DOHH2 (cell line): Measurements from ENCODE around the gene CPLX1.

Experiments
- H3F3A ChIP-seq: fragments of 200-600 bp; sonication (generic), shearing (Covaris generic); 2 replicates; pipeline ENCODE4 v1.6.0; 2016; ENCODE audit warnings: antibody characterized with exemption, mild to moderate bottlenecking; ENCODE audit not compliant: control insufficient read depth, insufficient read depth
- H3K27ac ChIP-seq: fragments of 200-600 bp; sonication (generic); 2 replicates; pipeline ENCODE4 v1.5.1; 2014; ENCODE audit warnings: low read depth, mild to moderate bottlenecking, low read length, moderate library complexity
- H3K27me3 ChIP-seq: fragments of 200-600 bp; sonication (generic); 2 replicates; pipeline ENCODE4 v1.6.1; 2014; ENCODE audit warnings: mild to moderate bottlenecking, low read length, mixed read lengths; ENCODE audit not compliant: control insufficient read depth
- H3K36me3 ChIP-seq: fragments of 200-600 bp; sonication (generic); 2 replicates; pipeline ENCODE4 v1.6.1; 2014; ENCODE audit warnings: mild to moderate bottlenecking, low read length, moderate library complexity, mixed read lengths; ENCODE audit not compliant: control insufficient read depth
- H3K4me1 ChIP-seq: fragments of 200-600 bp; sonication (generic); 2 replicates; pipeline ENCODE4 v1.6.1; 2014; ENCODE audit warnings: mild to moderate bottlenecking, low read length, mixed read lengths; ENCODE audit not compliant: control insufficient read depth
- H3K4me2 ChIP-seq: fragments of 200-600 bp; sonication (generic); 2 replicates; pipeline ENCODE4 v1.6.0; 2014; ENCODE audit warnings: mild to moderate bottlenecking, low read length, moderate library complexity
- H3K4me3 ChIP-seq: fragments of 200-600 bp; sonication (generic); 2 replicates; pipeline ENCODE4 v1.5.1; 2014; ENCODE audit warnings: mild to moderate bottlenecking, low read length, mixed read lengths
- H3K79me2 ChIP-seq: fragments of 200-600 bp; sonication (generic); 2 replicates; pipeline ENCODE4 v1.6.1; 2014; ENCODE audit warnings: mild to moderate bottlenecking, low read length, mixed read lengths; ENCODE audit not compliant: control insufficient read depth
- H3K9me2 ChIP-seq: fragments of 200-600 bp; sonication (generic); replicated peaks from 2 replicates; pipeline ENCODE4 v1.6.1; 2014; ENCODE audit warnings: mild to moderate bottlenecking, low read length, mixed read lengths; ENCODE audit not compliant: control insufficient read depth
- H3K9me3 ChIP-seq: fragments of 200-600 bp; sonication (generic); 2 replicates; pipeline ENCODE4 v1.6.1; 2014; ENCODE audit warnings: antibody characterized with exemption, low read length, mixed read lengths; ENCODE audit not compliant: control insufficient read depth, insufficient read depth
- H4K20me1 ChIP-seq: fragments of 200-600 bp; sonication (generic); 2 replicates; pipeline ENCODE4 v1.6.0; 2014; ENCODE audit warnings: low read depth, mild to moderate bottlenecking, antibody characterized with exemption, low read length, moderate library complexity; ENCODE audit not compliant: control insufficient read depth, insufficient read depth
- EZH2phosphoT487 ChIP-seq: fragments of 200-600 bp; sonication (generic); IDR thresholded peaks from 2 replicates; pipeline ENCODE4 v1.6.1; 2017; ENCODE audit warnings: borderline replicate concordance, mild to moderate bottlenecking, antibody characterized with exemption, low read length, moderate library complexity, mixed read lengths
- TF ChIP-seq, protein P1 (sequence below): fragments of 200-600 bp; sonication (generic); IDR thresholded peaks from one replicate; pipeline ENCODE4 v1.5.1; 2014; ENCODE audit warnings: antibody characterized with exemption, mild to moderate bottlenecking, low read depth, low read length; ENCODE audit not compliant: poor library complexity, severe bottlenecking

CPLX1 gene

DNA sequence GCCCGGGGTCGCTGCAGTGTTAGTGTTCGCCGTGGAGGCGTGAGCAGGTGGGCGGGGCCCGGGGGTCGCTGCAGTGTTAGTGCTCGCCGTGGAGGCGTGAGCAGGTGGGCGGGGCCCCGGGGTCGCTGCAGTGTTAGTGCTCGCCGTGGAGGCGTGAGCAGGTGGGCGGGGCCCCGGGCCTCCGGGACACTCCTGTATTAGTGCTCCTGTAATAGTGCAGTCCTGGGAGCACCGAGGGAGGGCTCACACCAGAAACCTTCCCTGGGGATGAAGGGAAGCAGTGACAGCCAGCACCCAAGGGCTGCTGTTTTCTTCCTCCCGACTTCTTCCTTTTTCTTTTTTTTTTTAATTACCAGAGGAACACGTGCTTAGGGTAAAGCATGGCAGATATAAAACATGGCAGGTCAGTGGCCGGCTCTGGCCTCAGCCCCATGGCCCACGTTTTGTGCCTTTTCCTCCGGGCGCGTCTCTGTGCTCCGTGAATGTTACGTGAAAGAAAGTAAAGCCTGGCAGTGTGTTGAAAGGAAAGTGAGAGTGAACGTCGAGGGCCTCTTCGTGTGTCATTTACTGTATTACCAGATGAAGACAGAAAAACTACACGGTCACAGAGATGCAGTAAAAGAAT lies 78.3 kb downstream of the CPLX1 start:
- peaks cover 33% of the 10 kb centered on the region for H3K36me3 ChIP-seq
- no peaks in the 10 kb centered on the region for H3K4me1 ChIP-seq
- H3K4me3 ChIP-seq = no peak overlapping the region
- TF ChIP-seq EZH2phosphoT487 = no peak
- TF ChIP-seq, protein P1, sequence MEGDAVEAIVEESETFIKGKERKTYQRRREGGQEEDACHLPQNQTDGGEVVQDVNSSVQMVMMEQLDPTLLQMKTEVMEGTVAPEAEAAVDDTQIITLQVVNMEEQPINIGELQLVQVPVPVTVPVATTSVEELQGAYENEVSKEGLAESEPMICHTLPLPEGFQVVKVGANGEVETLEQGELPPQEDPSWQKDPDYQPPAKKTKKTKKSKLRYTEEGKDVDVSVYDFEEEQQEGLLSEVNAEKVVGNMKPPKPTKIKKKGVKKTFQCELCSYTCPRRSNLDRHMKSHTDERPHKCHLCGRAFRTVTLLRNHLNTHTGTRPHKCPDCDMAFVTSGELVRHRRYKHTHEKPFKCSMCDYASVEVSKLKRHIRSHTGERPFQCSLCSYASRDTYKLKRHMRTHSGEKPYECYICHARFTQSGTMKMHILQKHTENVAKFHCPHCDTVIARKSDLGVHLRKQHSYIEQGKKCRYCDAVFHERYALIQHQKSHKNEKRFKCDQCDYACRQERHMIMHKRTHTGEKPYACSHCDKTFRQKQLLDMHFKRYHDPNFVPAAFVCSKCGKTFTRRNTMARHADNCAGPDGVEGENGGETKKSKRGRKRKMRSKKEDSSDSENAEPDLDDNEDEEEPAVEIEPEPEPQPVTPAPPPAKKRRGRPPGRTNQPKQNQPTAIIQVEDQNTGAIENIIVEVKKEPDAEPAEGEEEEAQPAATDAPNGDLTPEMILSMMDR = no peak
- H3K27me3 ChIP-seq = no peaks in the 10 kb centered on the region
- no peaks in the 10 kb centered on the region for H3K9me3 ChIP-seq
- peaks cover 8% of the 10 kb centered on the region for H3K79me2 ChIP-seq
- no peak overlapping the region for H3K27ac ChIP-seq
- H3K4me2 ChIP-seq = no peak overlapping the region
- H3K9me2 ChIP-seq = no peaks in the 10 kb centered on the region
- no peaks in the 10 kb centered on the region; the same call in 1 of the 2 replicates for H4K20me1 ChIP-seq
- peaks cover 11% of the 10 kb centered on the region for H3F3A ChIP-seq

- H3K4me2 ChIP-seq = no peak overlapping the region
- H3K79me2 ChIP-seq = peaks cover 4% of the 10 kb centered on the region
- no peaks in the 10 kb centered on the region for H3K27me3 ChIP-seq
- H3F3A ChIP-seq = peaks cover 11% of the 10 kb centered on the region
- no peaks in the 10 kb centered on the region for H3K4me1 ChIP-seq
- no peaks in the 10 kb centered on the region for H3K9me3 ChIP-seq
- no peak overlapping the region for H3K27ac ChIP-seq
- H3K36me3 ChIP-seq = peaks cover 18% of the 10 kb centered on the region
- TF ChIP-seq, protein P1 = no peak
- no peaks in the 10 kb centered on the region for H4K20me1 ChIP-seq
- no peaks in the 10 kb centered on the region for H3K9me2 ChIP-seq
- H3K4me3 ChIP-seq = no peak overlapping the region
Observed at GRCh38 chr4:744212-744841, 81.6 kb downstream of the CPLX1 start.

GRCh38 chr4:743463-744211 lies 82.3 kb downstream of the CPLX1 start:
- TF ChIP-seq, protein P1 = no peak
- TF ChIP-seq EZH2phosphoT487 = no peak
- no peaks in the 10 kb centered on the region for H4K20me1 ChIP-seq
- no peaks in the 10 kb centered on the region for H3K9me2 ChIP-seq
- peaks cover 3% of the 10 kb centered on the region for H3K79me2 ChIP-seq
- H3K4me2 ChIP-seq = no peak overlapping the region
- H3K27ac ChIP-seq = no peak overlapping the region
- no peaks in the 10 kb centered on the region for H3K4me1 ChIP-seq
- no peak overlapping the region for H3K4me3 ChIP-seq
- H3K27me3 ChIP-seq = no peaks in the 10 kb centered on the region
- no peaks in the 10 kb centered on the region for H3K9me3 ChIP-seq
- peaks cover 21% of the 10 kb centered on the region for H3K36me3 ChIP-seq
- H3F3A ChIP-seq = peaks cover 11% of the 10 kb centered on the region
